SK-N-SH treated with all-trans-retinoic acid at 6 μM for 48 hours (cell line): Measurements from ENCODE around the gene SLC30A2.

Experiments
- TCF4 ChIP-seq: fragments of 250-450 bp; sonication (Bioruptor Pico); IDR thresholded peaks from 2 replicates; pipeline ENCODE4 v1.8.0; 2021; ENCODE audit warnings: mild to moderate bottlenecking, moderate library complexity, borderline replicate concordance
- ZFP3 ChIP-seq: fragments of 250-450 bp; sonication (Bioruptor Pico); IDR thresholded peaks from 2 replicates; pipeline ENCODE4 v1.5.0; 2020; ENCODE audit warnings: mild to moderate bottlenecking, moderate library complexity
- TF ChIP-seq, protein P1 (sequence below): fragments of 250-450 bp; sonication (Bioruptor Pico); IDR thresholded peaks from 2 replicates; pipeline ENCODE4 v1.5.1; 2021; ENCODE audit warnings: mild to moderate bottlenecking, moderate library complexity

DNA sequence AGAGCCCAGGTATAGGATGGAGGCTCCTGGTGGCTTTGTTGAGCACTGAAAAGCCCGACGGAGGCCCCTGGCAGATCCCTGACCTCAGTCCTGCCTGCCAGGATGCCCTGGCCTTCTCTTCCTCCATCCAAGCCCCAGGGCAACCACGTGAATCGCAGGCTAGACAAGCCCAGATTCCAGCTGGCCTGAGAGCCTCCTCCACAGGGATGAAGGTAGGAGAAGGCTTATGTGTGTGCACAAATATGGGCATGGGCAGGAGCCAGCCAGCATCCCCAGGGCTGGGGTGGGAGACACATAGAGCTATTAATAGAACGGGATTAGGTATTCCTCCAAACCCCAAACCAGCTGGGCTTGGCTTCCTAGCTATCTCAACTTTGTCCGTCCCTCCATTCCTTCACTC lies 28.3 kb downstream of the SLC30A2 start:
- TF ChIP-seq, protein P1, sequence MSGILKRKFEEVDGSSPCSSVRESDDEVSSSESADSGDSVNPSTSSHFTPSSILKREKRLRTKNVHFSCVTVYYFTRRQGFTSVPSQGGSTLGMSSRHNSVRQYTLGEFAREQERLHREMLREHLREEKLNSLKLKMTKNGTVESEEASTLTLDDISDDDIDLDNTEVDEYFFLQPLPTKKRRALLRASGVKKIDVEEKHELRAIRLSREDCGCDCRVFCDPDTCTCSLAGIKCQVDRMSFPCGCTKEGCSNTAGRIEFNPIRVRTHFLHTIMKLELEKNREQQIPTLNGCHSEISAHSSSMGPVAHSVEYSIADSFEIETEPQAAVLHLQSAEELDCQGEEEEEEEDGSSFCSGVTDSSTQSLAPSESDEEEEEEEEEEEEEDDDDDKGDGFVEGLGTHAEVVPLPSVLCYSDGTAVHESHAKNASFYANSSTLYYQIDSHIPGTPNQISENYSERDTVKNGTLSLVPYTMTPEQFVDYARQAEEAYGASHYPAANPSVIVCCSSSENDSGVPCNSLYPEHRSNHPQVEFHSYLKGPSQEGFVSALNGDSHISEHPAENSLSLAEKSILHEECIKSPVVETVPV = no peak
- TF ChIP-seq ZFP3 (CRISPR knock-in tag) (no peak), TCF4 (CRISPR knock-in tag) (no peak)
